DOHH2 (cell line): ENCODE data around the gene FBXW12.

Experiments used
- CTCF ChIP-seq: fragments of 200-600 bp; sonication (generic); IDR thresholded peaks from one replicate; pipeline ENCODE4 v1.5.1; 2014; ENCODE audit warnings: antibody characterized with exemption, mild to moderate bottlenecking, low read depth, low read length; ENCODE audit not compliant: poor library complexity, severe bottlenecking
- EZH2phosphoT487 ChIP-seq: fragments of 200-600 bp; sonication (generic); IDR thresholded peaks from 2 replicates; pipeline ENCODE4 v1.6.1; 2017; ENCODE audit warnings: borderline replicate concordance, mild to moderate bottlenecking, antibody characterized with exemption, low read length, moderate library complexity, mixed read lengths

- no peak for TF ChIP-seq CTCF
- no peak for TF ChIP-seq EZH2phosphoT487
These were observed 48.5 kb downstream of the FBXW12 start for GRCh38 chr3:48420561-48420960.
